Measurements from ENCODE around the gene F2R. TPM values are rescaled to one million over a fixed set of nuclear protein-coding genes. Genes with fewer than 3 reads are reported as not detected.
"Not testable (repeated sequence)": the region's sequence is repeated elsewhere in the genome, so short reads cannot be mapped to it uniquely, and the experiment has no call there.

The F2R gene
- polyA plus RNA-seq, 3 donors, result 54.1 to 77.0 (median 61.4) TPM

GRCh38 chr5:76771705-76772405, 55.9 kb downstream of the F2R start:
- DNase-seq (ENCODE audit: extremely low read depth in 1 of 11, low read depth in 9 of 11, low spot score in 4 of 11), result no peak

GRCh38 chr5:76775921-76776320, 60.0 kb downstream of the F2R start:
- DNase-seq (ENCODE audit: extremely low read depth in 1 of 11, low read depth in 9 of 11, low spot score in 4 of 11), result no peak

- DNase-seq (ENCODE audit: extremely low read depth in 1 of 11, low read depth in 9 of 11, low spot score in 4 of 11), result no peak
Observed at GRCh38 chr5:76776391-76776790, 60.5 kb downstream of the F2R start.

- DNase-seq (ENCODE audit: extremely low read depth in 1 of 11, low read depth in 9 of 11, low spot score in 4 of 11), result not testable (repeated sequence)
Observed at GRCh38 chr5:76780616-76781015, 64.7 kb downstream of the F2R start.

- DNase-seq (ENCODE audit: extremely low read depth in 1 of 11, low read depth in 9 of 11, low spot score in 4 of 11), result no peak
Observed at GRCh38 chr5:76781775-76782174, 65.8 kb downstream of the F2R start.

GRCh38 chr5:76782444-76782843, 66.5 kb downstream of the F2R start:
- DNase-seq (ENCODE audit: extremely low read depth in 1 of 11, low read depth in 9 of 11, low spot score in 4 of 11), result no peak

Other genes starting within 250 kb of the F2R start
- gene F2RL2, start 92.7 kb upstream of the F2R start, polyA plus RNA-seq (ENCODE audit: insufficient read length in 3 of 3), result 1 to 10 TPM in 1 of 3 donors, under 1 TPM in 2; 0.65 to 1.2 (median 0.89) TPM
- gene F2RL1, start 102.9 kb downstream of the F2R start, polyA plus RNA-seq (ENCODE audit: insufficient read length in 3 of 3), result 10 to 100 TPM; 32.4 to 47.2 (median 41.8) TPM
- gene S100Z, start 133.9 kb downstream of the F2R start, polyA plus RNA-seq (ENCODE audit: insufficient read length in 3 of 3), result under 1 TPM; 0.20 to 0.30 (median 0.22) TPM
- gene CRHBP, start 236.9 kb downstream of the F2R start, polyA plus RNA-seq (ENCODE audit: insufficient read length in 3 of 3), result 10 to 100 TPM; 19.9 to 26.6 (median 21.8) TPM